Pons (tissue), 1 donor: ENCODE results near the gene P2RX1.
A peak's percentile ranks its signal among the peaks of the same experiment; 100 is the strongest.
"Not testable (repeated sequence)": the region's sequence is repeated elsewhere in the genome, so short reads cannot be mapped to it uniquely, and the experiment has no call there.

Experiments used
- DNase-seq: peaks from one replicate; pipeline ENCODE4 v3.0.0-alpha.2; 2016; ENCODE audit warnings: low spot score

P2RX1 gene

DNA sequence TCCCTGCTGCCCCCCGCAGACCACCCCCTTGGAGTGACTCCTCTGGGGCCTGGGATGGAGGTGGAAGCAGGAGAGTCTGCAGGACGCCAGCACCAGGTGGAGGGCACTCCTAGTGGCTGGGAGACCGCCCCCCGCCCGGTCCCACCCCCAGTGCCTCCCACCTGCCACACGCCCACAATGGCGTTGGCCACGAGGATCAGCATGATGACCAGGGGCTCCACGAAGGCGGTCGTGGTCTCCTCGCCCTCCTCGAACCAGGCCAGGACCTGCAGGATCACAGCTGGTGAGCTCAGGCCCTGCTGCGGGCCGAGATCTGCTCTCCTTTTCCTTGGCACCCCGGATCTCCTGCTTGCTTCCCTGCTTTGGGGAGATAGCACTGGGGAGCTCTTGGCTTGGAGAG, 35.2 kb upstream of the P2RX1 start:
- DNase-seq, result no peak

DNA sequence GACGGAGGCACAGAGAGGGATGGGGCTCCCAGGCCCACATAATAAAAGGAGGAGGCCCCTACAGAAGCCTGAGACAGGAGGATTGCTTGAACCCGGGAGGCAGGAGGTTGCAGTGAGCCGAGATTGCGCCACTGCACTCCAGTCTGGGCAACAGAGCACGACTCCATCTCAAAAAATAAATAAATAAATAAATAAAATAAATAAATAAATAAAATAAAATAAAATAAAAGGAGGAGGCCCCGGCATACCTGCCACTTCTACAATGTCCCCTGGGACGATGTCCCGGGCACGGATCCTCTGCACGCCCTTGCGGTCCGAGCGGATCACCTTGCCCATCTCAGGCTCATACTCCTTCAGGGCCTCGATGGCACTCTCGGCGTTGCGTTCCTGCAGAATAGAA, 34.7 kb upstream of the P2RX1 start:
- no peak for DNase-seq

DNA sequence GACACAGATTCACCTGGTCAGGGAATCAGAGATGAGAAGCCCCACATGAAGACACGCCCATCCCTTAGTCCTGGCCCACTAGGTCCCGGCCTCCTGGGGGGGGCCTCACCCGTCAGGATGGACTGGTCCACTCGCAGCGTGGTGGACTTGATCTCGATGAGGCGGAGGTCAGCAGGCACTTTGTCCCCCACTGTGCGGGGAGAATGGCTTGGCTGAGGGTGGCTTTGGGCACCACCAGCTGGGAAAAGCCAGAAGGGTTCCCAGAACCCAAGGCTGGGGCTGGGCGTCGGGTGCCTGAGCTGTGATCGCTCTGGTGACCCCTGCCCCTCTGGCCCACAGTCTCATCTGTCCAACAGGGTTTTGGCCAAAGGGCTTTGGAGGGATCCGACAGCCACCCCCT, 34.3 kb upstream of the P2RX1 start:
- no peak for DNase-seq

DNA sequence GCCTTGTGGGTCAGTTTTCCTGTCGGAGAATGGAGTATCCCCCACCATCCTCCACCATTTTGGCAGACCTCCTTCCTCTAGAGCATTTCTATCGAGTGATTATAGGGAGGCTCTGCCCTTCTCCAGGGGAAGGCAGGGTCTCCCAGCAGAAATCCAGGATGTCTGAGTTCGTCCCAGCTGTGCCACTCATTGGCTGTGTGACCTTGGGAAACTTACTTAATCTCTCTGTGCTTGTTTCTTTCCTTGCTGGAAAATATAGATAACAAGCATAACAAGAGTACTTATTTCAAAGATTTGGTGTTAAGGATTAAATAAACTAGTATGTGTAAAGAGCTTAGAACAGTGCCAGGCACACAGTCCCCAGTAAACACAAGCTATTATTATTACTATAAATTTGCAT, 33.2 kb upstream of the P2RX1 start:
- no peak for DNase-seq

DNA sequence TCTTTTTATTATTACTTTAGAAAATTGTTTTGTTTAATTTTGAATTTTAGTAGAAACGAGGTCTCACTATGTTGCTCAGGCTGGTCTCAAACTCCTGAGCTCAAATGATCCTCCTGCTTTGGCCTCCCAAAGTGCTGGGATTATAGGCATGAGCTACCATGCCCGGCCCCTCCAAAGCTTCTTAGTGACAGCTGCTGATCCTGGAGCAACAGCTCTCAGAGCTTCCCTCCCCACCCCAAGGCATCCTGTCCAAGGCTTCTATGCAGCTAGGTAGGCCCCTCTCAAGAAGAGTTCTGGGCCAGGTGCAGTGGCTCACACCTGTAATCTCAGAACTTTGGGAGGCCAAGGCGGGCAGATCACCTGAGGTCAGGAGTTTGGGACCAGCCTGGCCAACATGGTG, 32.3 kb upstream of the P2RX1 start:
- DNase-seq, result not testable (repeated sequence)

GRCh38 chr17:3947318-3947810, 31.1 kb upstream of the P2RX1 start:
- no peak for DNase-seq

GRCh38 chr17:3946711-3947235, 30.5 kb upstream of the P2RX1 start:
- no peak for DNase-seq

DNA sequence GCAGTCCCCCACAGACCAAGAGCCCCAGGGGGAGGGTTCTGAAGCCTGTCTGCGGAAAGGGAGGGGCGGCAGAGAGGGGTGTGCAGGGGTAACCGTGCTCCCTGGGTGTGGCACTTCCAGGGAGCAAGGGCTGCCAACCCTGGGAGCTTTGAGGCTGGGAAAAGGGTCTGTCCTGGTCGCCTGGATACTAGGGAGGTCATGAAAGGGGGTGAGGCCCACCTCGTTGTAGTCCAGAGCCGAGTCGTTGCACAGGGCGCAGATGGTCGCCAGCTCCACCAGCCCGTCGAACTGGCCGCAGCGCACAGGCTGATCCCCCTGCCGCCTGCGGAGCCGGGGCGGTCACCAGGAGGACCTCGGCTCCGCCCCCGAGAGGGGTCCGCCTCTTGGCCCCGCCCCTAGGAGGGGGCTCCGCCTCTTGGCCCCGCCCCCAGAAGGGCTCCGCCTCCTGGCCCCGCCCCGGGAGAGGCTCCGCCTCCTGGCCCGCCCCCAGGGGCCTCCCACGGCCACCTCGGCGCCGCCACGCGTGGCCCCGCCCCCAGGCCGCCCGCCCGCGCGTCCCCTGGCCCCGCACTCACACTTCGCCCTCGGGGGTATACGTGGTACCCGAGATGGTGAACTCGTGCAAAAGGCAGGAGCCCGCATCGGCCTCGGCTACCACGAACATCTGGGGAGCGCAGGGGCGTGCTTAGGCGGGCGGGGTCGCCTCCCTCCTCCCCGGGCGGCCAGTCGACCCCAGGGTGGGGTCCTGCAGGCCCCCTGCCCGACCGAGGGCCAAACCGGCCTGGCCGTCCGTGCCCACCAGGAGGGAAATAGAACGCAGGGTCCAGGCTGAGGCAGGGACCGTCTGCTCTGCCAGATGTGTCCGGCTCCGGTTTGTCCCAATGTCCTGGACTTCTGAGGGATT, 28.5 kb upstream of the P2RX1 start:
- DNase-seq, result no peak

DNA sequence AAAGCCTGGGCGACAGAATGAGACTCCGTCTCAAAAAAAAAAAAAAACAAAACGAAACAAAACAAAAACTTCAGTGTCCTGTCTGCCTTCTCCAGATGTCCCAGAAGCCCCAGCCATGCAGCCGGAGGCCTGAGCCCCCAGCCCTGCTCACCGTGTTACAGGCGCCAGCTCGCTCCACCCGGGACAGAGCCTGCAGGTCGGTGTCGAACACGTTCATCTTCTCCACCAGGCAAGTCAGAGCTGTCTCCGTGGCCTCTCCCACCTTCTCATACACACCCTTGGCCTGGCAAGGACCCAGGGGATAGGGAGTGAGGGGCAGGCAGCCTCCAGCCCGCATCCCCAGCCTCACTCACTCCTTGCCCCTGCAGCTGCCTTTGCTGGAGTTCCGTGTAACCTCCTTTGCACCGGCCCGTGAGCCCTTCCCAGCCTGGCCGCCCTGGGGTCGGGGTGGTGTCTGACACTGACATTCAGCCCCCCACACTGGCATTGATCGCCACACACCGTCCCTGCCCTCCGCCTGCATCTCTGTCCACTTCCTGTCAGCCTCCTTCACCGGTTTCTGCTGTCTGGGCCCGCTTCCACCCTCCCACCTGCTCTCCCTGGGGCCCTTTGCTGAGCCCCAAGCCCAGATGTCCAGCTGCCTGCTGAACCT, 27.1 kb upstream of the P2RX1 start:
- DNase-seq, result no peak

GRCh38 chr17:3940965-3941698, 24.9 kb upstream of the P2RX1 start:
- no peak for DNase-seq

DNA sequence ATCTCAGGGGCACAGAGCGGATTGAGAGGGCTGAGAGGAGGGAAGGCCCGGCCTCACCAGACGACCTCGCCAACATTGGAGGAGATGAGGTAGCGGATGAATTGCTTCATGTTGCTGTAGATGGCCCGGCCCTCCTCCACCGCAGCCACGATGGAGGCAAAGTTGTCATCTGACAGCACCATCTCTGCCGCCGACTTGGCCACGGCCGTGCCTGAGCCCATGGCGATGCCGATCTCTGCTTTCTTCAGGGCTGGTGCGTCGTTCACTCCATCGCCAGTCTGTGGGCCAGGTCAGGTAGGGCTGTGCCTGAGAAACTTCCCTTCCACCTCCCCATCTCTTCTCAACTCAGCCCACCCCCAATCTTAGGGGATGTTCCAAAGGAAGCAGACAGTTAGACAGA, 21.1 kb upstream of the P2RX1 start:
- DNase-seq, result no peak

DNA sequence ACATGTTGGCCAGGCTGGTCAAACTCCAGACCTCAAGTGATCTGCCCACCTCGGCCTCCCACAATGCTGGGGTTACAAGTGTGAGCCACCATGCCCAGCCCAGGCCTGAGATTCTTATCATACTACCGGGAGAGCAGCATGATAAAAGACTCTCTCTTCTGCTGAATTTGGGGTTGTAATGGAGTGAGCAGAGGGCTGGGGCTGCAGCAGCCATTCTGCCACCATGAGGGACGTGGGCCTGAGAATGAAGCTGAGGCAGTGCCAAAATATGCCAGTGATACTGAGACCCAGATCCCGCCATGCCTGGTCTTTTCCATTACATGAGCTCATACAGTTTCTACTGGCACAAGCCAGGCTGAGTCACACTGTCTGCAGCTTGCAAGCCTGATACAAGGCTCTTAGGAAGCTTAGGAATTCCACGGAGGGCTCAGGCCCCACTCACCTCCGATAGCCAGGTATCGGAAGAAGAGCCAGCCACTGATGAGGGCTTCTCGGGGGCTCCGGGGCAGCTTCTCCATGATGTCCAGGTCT, 19.6 kb upstream of the P2RX1 start:
- no peak for DNase-seq

DNA sequence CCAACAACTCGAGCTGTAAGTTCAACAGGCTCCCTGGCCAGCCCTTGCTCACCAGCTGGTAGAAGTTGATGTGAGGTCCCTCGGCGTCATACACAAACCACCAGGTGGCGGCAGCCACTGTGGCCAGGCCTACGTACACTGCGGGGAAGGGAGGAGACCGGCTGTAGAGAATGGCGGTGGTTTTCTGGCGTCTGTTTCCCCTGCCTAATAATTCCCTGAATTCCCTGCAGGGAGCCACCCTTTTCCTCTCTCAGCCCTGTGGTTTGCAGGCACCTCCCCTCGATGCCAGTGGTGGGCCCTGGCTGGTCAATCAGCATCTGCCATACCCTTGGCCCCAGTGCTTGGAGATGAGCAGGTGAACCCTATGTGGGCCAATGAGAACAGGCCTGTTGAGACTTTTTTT, 18.9 kb upstream of the P2RX1 start:
- DNase-seq, result peak; percentile 35

- no peak for DNase-seq
These were observed 13.5 kb upstream of the P2RX1 start for GRCh38 chr17:3929764-3930163.

DNA sequence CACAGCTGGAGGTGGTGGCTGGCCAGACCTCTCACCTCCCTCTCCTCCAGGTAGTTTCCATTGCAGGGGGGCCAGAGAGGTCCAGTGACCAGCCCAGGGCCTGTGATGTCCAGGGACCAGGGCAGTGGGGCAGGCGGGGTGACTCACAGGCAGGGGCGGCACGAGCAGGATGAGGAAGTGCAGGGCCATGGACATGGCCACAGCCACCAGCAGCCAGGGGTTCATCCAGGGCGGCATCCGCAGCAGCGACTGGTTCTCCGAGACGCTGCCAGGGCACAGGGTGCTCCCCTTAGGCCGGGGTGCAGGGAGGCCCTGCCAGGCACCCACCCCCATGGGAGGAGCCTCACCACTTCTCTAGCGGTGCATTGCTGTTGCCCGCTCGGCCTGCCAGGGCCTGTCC, 12.9 kb upstream of the P2RX1 start:
- DNase-seq, result no peak

GRCh38 chr17:3928406-3928805, 12.1 kb upstream of the P2RX1 start:
- DNase-seq, result no peak

GRCh38 chr17:3927628-3928340, 11.5 kb upstream of the P2RX1 start:
- no peak for DNase-seq

DNA sequence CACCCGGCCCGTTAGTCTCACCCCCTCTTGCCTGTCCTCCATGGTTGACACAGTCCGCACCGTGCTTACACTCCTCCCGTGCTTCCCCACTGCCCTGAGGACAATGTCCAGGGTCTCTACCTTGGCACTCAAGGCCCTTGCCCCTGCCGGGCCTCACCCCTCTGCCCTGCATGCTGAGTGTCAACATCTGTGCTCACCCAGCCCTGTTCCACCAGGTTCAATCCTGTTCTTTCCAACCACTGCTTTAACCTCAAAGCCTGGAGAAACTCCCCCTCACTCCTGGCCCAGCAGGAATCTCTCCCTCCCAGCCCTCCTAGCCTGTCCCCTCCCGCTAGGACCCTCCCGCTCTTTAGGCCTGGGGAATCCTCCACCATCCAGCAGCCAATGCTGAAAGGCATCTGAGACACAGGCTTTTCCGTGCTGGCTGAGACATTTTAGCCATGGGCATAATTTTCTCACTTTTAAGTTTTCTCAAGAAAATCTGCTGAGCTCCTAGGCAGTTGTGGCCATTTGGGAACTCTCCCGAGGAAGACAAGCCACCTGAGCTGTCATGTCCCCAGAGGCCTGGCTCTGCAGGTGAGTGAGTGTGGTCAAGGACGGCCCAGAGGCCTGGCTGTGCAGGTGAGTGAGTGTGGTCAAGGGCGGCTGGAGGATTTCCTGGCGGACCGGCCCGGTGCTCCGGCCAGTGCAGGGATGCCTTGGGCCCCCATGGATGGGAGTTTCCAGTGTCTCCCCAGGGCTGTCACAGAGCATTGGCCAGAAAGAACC, 10.8 kb upstream of the P2RX1 start:
- DNase-seq, result no peak

- no peak for DNase-seq
These were observed 9.6 kb upstream of the P2RX1 start for GRCh38 chr17:3925684-3926485.
